A673 (cell line): ENCODE measurements around the gene SIRPA.

Experiments used
- CTCF ChIP-seq: fragments of 300-800, 200-600 bp; sonication (generic); conservative IDR thresholded peaks from 2 replicates; pipeline ENCODE4 v1.5.1; 2017; ENCODE audit warnings: low read depth, mild to moderate bottlenecking, antibody characterized with exemption, low read length, moderate library complexity, mixed read lengths
- EZH2 ChIP-seq: fragments of 200-600 bp; sonication (generic); IDR thresholded peaks from 2 replicates; pipeline ENCODE4 v1.6.1; 2017; ENCODE audit warnings: borderline replicate concordance, low read depth, mild to moderate bottlenecking, mixed read lengths, antibody characterized with exemption, low read length; ENCODE audit not compliant: poor library complexity, severe bottlenecking

GRCh38 chr20:1904135-1904534 lies 8.9 kb downstream of the SIRPA start:
- no peak for TF ChIP-seq CTCF
- TF ChIP-seq EZH2, result no peak
